CD8-positive, alpha-beta memory T cell (primary cell): ENCODE measurements around the gene CAPZB. TPM values are rescaled to one million over a fixed set of nuclear protein-coding genes. Genes with fewer than 3 reads are reported as not detected.

ENCODE experiments used
- CTCF ChIA-PET: fragments of 350-600 bp; sonication (Branson Sonifier 250); formaldehyde crosslinking; loops from one replicate; lab custom pipeline; 2021; ENCODE audit warnings: antibody characterized with exemption; lab: Charles Lee
- POLR2A ChIA-PET: fragments of 350-600 bp; sonication (Branson Sonifier 250); formaldehyde crosslinking; loops from one replicate; lab custom pipeline; 2021; ENCODE audit warnings: antibody characterized with exemption; lab: Charles Lee
- DNase-seq, 5 donors: peaks; one replicate each; pipeline versions ENCODE4 v3.0.0 to v3.0.0-alpha.2; 2020 to 2022; ENCODE audit warnings: mixed read lengths in 1 of 5
- H3K27ac ChIP-seq: one replicate; pipeline ENCODE4 v1.7.0; 2013; ENCODE audit warnings: low read depth, mild to moderate bottlenecking, low read length, moderate library complexity
- H3K27me3 ChIP-seq: 2 replicates; pipeline ENCODE4 v1.7.0; 2013; ENCODE audit warnings: low read length, mild to moderate bottlenecking; ENCODE audit not compliant: insufficient read depth, poor library complexity, severe bottlenecking
- H3K36me3 ChIP-seq: 2 replicates; pipeline ENCODE4 v1.7.0; 2013; ENCODE audit warnings: mild to moderate bottlenecking, low read length, moderate library complexity; ENCODE audit not compliant: insufficient read depth
- H3K4me1 ChIP-seq: 2 replicates; pipeline ENCODE4 v1.7.0; 2013; ENCODE audit warnings: mild to moderate bottlenecking, low read length, moderate library complexity; ENCODE audit not compliant: insufficient read depth
- H3K4me3 ChIP-seq: 2 replicates; pipeline ENCODE4 v1.7.0; 2013; ENCODE audit warnings: mild to moderate bottlenecking, low read length
- H3K9me3 ChIP-seq: 2 replicates; pipeline ENCODE4 v1.7.0; 2013; ENCODE audit warnings: mild to moderate bottlenecking, low read length
- H3K27ac Mint-ChIP-seq, 8 donors: one replicate each; pipeline ENCODE4 v1.8.0; 2020 to 2021; ENCODE audit warnings: mixed read lengths in 8 of 8, mild to moderate bottlenecking in 6 of 8, inconsistent platforms in 3 of 8, moderate library complexity in 3 of 8
- H3K27me3 Mint-ChIP-seq, 2 donors: one replicate each; pipeline ENCODE4 v1.8.0; 2020 to 2021; ENCODE audit warnings: mixed read lengths in 2 of 2, mild to moderate bottlenecking in 1 of 2, moderate library complexity in 1 of 2
- H3K36me3 Mint-ChIP-seq, 3 donors: one replicate each; pipeline ENCODE4 v1.8.0; 2020 to 2021; ENCODE audit warnings: mixed read lengths in 3 of 3, inconsistent platforms in 1 of 3, mild to moderate bottlenecking in 1 of 3
- H3K4me1 Mint-ChIP-seq, 3 donors: one replicate each; pipeline ENCODE4 v1.8.0; 2020 to 2021; ENCODE audit warnings: mixed read lengths in 3 of 3, inconsistent platforms in 1 of 3, mild to moderate bottlenecking in 1 of 3
- H3K4me3 Mint-ChIP-seq, 7 donors: one replicate each; pipeline ENCODE4 v1.8.0; 2020 to 2021; ENCODE audit warnings: mixed read lengths in 7 of 7, mild to moderate bottlenecking in 6 of 7, moderate library complexity in 4 of 7, inconsistent platforms in 2 of 7
- H3K9me3 Mint-ChIP-seq, 5 donors: one replicate each; pipeline ENCODE4 v1.8.0; 2020 to 2022; ENCODE audit warnings: mixed read lengths in 5 of 5, mild to moderate bottlenecking in 3 of 5, moderate library complexity in 2 of 5, inconsistent platforms in 1 of 5
- polyA plus RNA-seq: library from polyadenylated mRNA; unstranded; fragments of 300-500 nt; fragmentation: Illumina TruSeq; gene quantifications from one replicate; pipeline ENCODE4 v1.2.3, GENCODE V29; 2021
- total RNA-seq, 2 experiments: library from RNA; stranded (reverse); gene quantifications; one replicate each; pipeline ENCODE4 v1.2.3, GENCODE V29; 2021

The CAPZB gene
- total and polyA plus RNA-seq, 3 experiments from 2014 or later = 284 to 540 (median 289) TPM

DNA sequence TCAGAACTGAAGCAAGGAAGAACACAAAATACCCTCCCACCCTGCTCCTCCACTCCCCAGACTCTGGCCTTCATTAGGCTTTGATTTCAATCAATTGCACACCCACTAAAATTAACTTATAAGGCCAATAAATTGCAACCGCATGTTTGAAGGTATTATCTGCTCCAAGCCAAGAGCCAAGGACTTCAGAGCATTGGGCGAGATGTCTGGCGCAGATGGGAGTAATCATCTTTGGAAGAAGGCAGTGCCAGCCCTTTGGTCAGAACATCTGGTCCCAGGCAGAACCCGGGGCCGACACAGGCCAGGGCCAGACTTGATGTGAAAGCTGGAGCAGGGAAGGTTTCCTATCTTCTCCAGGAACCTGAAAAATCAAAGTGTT is 113.2 kb downstream of the CAPZB start:
- H3K4me1 ChIP-seq = no peaks in the 10 kb centered on the region
- peaks cover 0 to 73% (median 2%) of the 10 kb centered on the region in 3 donors for H3K36me3 Mint-ChIP-seq
- ChIA-PET CTCF (interaction anchor here (1.2 kb wide), 1 partner anchor 8 kb away, joined by 3 read pairs; no protein-coding TSS in a partner anchor), POLR2A (no interaction called here)
- H3K27ac Mint-ChIP-seq = peak overlapping the region in 4 of 8 donors; percentile 8 to 50 (median 34)
- no peak overlapping the region for H3K4me3 ChIP-seq
- no peaks in the 10 kb centered on the region for H3K9me3 ChIP-seq
- peaks cover 23% of the 10 kb centered on the region for H3K36me3 ChIP-seq
- no peaks in the 10 kb centered on the region for H3K27me3 Mint-ChIP-seq
- no peak overlapping the region for H3K27ac ChIP-seq
- H3K27me3 ChIP-seq = no peaks in the 10 kb centered on the region
- H3K9me3 Mint-ChIP-seq = no peaks in the 10 kb centered on the region
- H3K4me1 Mint-ChIP-seq = peaks cover 19 to 63% (median 19%) of the 10 kb centered on the region in 3 donors
- no peak for DNase-seq
- H3K4me3 Mint-ChIP-seq = peak overlapping the region in 1 of 7 donors; percentile 48

DNA sequence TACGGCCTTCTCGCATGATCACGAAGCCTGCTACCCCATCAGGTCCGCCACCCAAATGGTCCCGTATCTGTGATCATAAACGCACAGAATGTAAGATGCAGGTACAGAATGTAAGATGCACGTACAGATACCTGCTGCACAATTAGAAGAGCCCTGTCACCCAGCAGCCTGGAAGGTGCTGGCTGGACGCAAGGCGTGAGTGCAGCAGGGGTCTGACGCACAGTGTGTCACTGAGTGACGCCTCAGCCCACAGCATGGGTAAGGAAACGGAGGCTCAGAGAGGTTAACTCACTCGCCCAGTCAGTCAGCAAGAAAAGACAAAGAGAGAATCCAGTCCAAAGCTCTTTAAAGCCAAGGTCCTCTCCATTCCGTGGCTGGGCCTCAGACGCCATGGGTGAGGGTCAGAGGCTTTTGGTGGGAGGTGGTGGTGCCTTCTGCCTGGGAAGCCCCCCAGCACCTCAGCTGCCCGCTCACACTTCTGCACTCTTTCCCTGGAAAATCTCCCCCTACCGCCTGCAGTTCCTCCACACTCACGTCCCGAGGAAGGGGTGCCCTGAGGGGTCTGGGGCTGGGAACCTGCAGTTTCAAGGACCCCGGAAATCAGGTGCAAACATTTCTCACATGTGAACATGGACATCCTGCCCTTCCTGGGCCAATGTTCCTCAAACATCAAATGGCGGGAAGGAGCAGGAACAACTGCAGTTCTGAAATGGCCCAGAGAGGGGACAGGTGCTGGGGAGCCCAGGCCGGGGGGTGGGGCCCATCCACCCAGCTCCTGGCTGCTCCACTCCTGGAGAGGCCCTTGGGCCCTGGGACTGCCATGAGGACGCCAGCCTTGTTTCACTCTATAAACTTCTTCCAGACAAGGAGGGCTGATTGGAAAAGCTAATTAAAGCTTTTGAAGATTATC is 113.9 kb downstream of the CAPZB start:
- H3K36me3 ChIP-seq = peaks cover 16% of the 10 kb centered on the region
- H3K4me3 ChIP-seq = no peak overlapping the region
- peaks cover 0 to 71% (median 2%) of the 10 kb centered on the region in 3 donors for H3K36me3 Mint-ChIP-seq
- H3K27me3 ChIP-seq = no peaks in the 10 kb centered on the region
- POLR2A ChIA-PET = no interaction called here
- H3K27ac ChIP-seq = no peak overlapping the region
- peak overlapping the region in 2 of 8 donors; percentile 64 to 86 for H3K27ac Mint-ChIP-seq
- no peak for DNase-seq
- CTCF ChIA-PET = no interaction called here
- no peaks in the 10 kb centered on the region for H3K9me3 Mint-ChIP-seq
- H3K27me3 Mint-ChIP-seq = no peaks in the 10 kb centered on the region
- H3K4me3 Mint-ChIP-seq = no peak overlapping the region
- no peaks in the 10 kb centered on the region for H3K9me3 ChIP-seq
- peaks cover 22 to 64% (median 23%) of the 10 kb centered on the region in 3 donors for H3K4me1 Mint-ChIP-seq
- no peaks in the 10 kb centered on the region for H3K4me1 ChIP-seq

DNA sequence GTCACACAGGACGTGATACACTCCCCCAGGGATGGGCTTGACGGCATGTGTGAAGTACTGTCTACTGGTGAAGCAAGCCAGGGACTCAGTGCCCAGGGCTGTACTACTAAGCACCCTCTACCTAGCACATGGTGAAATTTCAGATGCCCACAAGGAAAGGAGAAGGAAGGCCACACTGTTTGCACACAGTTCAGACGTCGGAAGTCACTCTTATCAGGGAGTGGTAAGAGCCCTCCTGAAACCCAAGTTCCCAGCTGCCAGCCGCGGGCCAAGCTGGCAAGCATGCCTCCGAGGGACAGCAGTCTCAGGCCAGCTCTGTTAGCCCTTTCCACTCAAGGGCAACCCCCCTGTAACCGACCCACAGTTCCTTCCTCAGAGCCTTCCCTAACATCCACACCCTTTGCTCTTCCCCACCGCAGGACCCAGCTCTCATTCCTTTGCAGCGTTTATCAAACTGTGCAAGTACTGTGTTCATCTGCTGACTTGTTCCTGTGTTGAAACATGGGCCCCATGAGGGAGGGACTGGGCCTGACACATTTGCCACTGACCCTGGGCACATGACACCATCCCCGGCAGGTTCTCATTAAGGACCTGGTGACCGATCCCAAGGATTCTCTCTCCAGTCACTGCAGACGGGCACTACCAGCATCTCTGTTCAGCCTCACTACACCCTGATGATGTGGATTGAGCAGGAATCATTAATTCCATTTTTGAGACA is 114.7 kb downstream of the CAPZB start:
- Histone ChIP-seq H3K27ac (no peak overlapping the region), H3K4me1 (no peaks in the 10 kb centered on the region), H3K4me3 (no peak overlapping the region), H3K9me3 (no peaks in the 10 kb centered on the region), H3K36me3 (peaks cover 8% of the 10 kb centered on the region), H3K27me3 (no peaks in the 10 kb centered on the region)
- DNase-seq = no peak
- Mint-ChIP-seq H3K27me3 (no peaks in the 10 kb centered on the region), H3K4me1 (peaks cover 22 to 65% (median 24%) of the 10 kb centered on the region in 3 donors), H3K36me3 (peaks cover 0 to 68% (median 2%) of the 10 kb centered on the region in 3 donors), H3K27ac (peak overlapping the region in 5 of 8 donors; percentile 26 to 77 (median 63)), H3K9me3 (no peaks in the 10 kb centered on the region), H3K4me3 (no peak overlapping the region)
- POLR2A ChIA-PET = no interaction called here
- CTCF ChIA-PET = no interaction called here

DNA sequence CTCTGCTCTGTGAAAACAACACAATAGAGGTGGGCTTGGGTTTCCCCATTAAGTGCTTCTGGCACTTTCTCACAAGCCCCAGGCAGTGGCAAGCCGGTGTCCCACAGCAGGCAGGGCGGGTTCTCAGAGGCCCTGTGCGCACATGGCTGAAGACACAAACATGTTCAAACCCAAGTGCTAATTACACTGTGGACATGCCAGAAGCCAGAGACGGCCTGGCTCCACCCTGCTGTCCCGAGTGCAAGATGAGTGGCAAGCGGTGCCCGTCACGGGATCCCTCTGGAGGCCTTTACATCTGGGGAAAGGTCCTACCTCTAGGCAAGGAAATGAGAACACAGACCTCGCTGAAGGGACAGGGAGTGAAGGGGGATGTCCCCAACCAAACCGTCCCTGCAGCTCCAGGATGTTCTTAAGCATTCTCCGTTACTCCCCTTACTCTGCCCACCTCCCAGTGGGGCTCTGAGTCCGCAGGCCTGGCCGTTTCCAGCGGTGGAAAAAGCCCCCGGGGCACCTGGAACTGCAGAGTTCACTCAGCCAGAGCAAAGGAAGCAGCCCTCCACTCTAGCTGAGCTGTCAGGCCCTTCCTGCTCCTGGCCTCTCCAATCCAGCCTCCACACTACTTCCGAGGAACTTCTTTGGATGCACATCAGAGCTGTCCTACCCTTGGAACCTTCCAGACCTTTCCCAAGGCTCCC is 115.8 kb downstream of the CAPZB start:
- H3K9me3 Mint-ChIP-seq = no peaks in the 10 kb centered on the region
- H3K4me1 ChIP-seq = no peaks in the 10 kb centered on the region
- H3K9me3 ChIP-seq = no peaks in the 10 kb centered on the region
- no peaks in the 10 kb centered on the region for H3K36me3 ChIP-seq
- H3K27me3 Mint-ChIP-seq = no peaks in the 10 kb centered on the region
- DNase-seq = no peak
- POLR2A ChIA-PET = no interaction called here
- no peak overlapping the region for H3K27ac ChIP-seq
- H3K4me3 ChIP-seq = no peak overlapping the region
- peak overlapping the region in 1 of 7 donors; percentile 65 for H3K4me3 Mint-ChIP-seq
- H3K27ac Mint-ChIP-seq = peak overlapping the region in 4 of 8 donors; percentile 17 to 77 (median 68)
- H3K4me1 Mint-ChIP-seq = peaks cover 25 to 66% (median 29%) of the 10 kb centered on the region in 3 donors
- no peaks in the 10 kb centered on the region for H3K27me3 ChIP-seq
- peaks cover 0 to 65% (median 2%) of the 10 kb centered on the region in 3 donors for H3K36me3 Mint-ChIP-seq
- CTCF ChIA-PET = no interaction called here

DNA sequence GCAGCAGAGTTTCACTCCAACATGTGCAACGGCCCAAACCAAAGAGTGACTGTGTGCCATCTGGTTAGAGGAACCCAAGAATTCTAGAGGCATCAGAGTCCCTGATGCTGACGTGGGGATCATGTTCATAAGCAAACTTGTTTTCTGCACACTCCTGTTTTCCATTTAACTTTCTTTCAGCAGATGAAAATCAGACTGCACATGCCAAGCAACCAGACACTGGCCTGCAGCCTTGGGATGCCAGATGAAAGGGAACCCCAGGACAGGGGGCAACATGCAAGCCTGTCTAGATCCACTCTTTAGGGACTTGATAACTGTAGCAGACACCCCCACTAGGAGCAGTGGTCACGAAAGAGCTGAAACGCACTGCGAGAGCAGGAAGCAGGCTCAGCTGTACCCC is 116.4 kb downstream of the CAPZB start:
- Histone ChIP-seq H3K27me3 (no peaks in the 10 kb centered on the region), H3K36me3 (no peaks in the 10 kb centered on the region), H3K4me3 (no peak overlapping the region), H3K9me3 (no peaks in the 10 kb centered on the region), H3K27ac (no peak overlapping the region), H3K4me1 (no peaks in the 10 kb centered on the region)
- peaks cover 0 to 65% (median 4%) of the 10 kb centered on the region in 3 donors for H3K36me3 Mint-ChIP-seq
- POLR2A ChIA-PET = no interaction called here
- H3K27me3 Mint-ChIP-seq = no peaks in the 10 kb centered on the region
- no peak overlapping the region for H3K4me3 Mint-ChIP-seq
- H3K27ac Mint-ChIP-seq = peak overlapping the region in 4 of 8 donors; percentile 17 to 75 (median 61)
- H3K4me1 Mint-ChIP-seq = peaks cover 28 to 66% (median 33%) of the 10 kb centered on the region in 3 donors
- DNase-seq = no peak
- CTCF ChIA-PET = no interaction called here
- H3K9me3 Mint-ChIP-seq = no peaks in the 10 kb centered on the region

DNA sequence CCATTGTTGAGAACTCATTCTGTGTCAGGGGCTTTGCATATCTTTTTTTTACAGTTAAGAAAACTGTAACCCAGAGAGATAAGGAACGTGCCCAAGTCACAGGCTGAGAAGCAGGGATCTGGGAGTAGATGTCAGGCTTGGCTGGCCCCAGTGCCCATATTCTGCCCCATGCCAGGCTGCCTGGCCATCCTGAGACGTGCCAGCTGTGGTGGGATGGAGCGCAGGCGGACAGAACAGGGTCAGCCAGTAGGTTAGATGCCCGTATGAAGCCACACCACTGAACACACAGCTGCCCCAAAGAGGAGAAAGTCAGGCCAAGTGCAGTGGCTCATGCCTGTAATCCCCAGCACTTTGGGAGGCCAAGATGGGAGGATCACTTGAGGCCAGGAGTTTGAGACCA is 117.3 kb downstream of the CAPZB start:
- CTCF ChIA-PET = interaction anchor here (1.1 kb wide), 1 partner anchor 24 kb away, joined by 4 read pairs; no protein-coding TSS in a partner anchor
- Histone ChIP-seq H3K4me3 (no peak overlapping the region), H3K9me3 (no peaks in the 10 kb centered on the region), H3K27me3 (no peaks in the 10 kb centered on the region), H3K4me1 (peaks cover 4% of the 10 kb centered on the region), H3K27ac (no peak overlapping the region), H3K36me3 (no peaks in the 10 kb centered on the region)
- Mint-ChIP-seq H3K4me1 (peaks cover 28 to 72% (median 39%) of the 10 kb centered on the region in 3 donors), H3K36me3 (peaks cover 0 to 63% (median 4%) of the 10 kb centered on the region in 3 donors), H3K9me3 (no peaks in the 10 kb centered on the region), H3K27ac (peak overlapping the region in 5 of 8 donors; percentile 32 to 63 (median 43)), H3K4me3 (no peak overlapping the region), H3K27me3 (no peaks in the 10 kb centered on the region)
- POLR2A ChIA-PET = no interaction called here
- DNase-seq = no peak

DNA sequence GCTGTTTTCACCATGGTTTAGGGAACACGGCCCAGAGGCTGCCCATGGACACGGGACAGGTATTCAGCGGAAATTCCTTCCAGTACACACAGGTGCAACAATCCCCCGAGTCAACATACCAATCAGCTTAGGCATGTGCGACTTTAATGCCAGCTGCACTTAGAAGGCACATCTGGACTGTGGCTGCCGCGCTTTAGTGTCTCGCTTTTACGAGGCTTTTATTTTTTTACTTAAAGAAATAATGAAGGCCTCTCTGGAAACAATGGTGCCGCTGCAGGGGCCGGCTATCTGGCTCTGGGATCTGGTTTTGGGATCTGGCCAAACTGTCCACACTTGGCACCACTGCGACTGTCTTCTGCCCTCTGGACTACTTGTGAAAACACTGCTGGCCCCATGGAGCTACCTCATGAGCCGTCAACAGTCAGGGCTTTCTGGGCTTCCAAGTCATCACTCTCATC is 117.7 kb downstream of the CAPZB start:
- H3K4me1 ChIP-seq = peaks cover 4% of the 10 kb centered on the region
- H3K27me3 ChIP-seq = no peaks in the 10 kb centered on the region
- Mint-ChIP-seq H3K4me3 (no peak overlapping the region), H3K27me3 (no peaks in the 10 kb centered on the region), H3K9me3 (no peaks in the 10 kb centered on the region), H3K4me1 (peaks cover 30 to 72% (median 44%) of the 10 kb centered on the region in 3 donors), H3K36me3 (peaks cover 0 to 63% (median 4%) of the 10 kb centered on the region in 3 donors), H3K27ac (peak overlapping the region in 3 of 8 donors; percentile 32 to 63 (median 50))
- H3K27ac ChIP-seq = no peak overlapping the region
- no peaks in the 10 kb centered on the region for H3K36me3 ChIP-seq
- ChIA-PET POLR2A (no interaction called here), CTCF (interaction anchor here (1.1 kb wide), 1 partner anchor 23 kb away, joined by 4 read pairs; no protein-coding TSS in a partner anchor)
- no peaks in the 10 kb centered on the region for H3K9me3 ChIP-seq
- no peak for DNase-seq
- H3K4me3 ChIP-seq = no peak overlapping the region
